BE2C (cell line): ENCODE measurements around the gene ROBO3.

ENCODE experiments used
- DNase-seq: peaks from one replicate; pipeline ENCODE4 v3.0.0-alpha.2; 2020
- H3K27me3 ChIP-seq: fragments of 250-450 bp; sonication (Bioruptor Pico); 2 replicates; pipeline ENCODE4 v1.5.1; 2020; ENCODE audit warnings: mild to moderate bottlenecking
- H3K36me3 ChIP-seq: fragments of 250-450 bp; sonication (Bioruptor Pico); 2 replicates; pipeline ENCODE4 v1.5.1; 2020; ENCODE audit warnings: mild to moderate bottlenecking
- H3K4me1 ChIP-seq: fragments of 250-450 bp; sonication (Bioruptor Pico); 2 replicates; pipeline ENCODE4 v1.5.1; 2020
- H3K4me3 ChIP-seq: 2 replicates; pipeline ENCODE4 v1.5.1; 2011; ENCODE audit warnings: low read depth, low read length
- H3K9me3 ChIP-seq: fragments of 250-450 bp; sonication (Bioruptor Pico); 2 replicates; pipeline ENCODE4 v1.5.1; 2020
- TF ChIP-seq, protein P1 (sequence below): IDR thresholded peaks from 2 replicates; pipeline ENCODE4 v1.5.1; 2012; ENCODE audit warnings: mild to moderate bottlenecking, low read depth, low read length

ROBO3 gene

DNA sequence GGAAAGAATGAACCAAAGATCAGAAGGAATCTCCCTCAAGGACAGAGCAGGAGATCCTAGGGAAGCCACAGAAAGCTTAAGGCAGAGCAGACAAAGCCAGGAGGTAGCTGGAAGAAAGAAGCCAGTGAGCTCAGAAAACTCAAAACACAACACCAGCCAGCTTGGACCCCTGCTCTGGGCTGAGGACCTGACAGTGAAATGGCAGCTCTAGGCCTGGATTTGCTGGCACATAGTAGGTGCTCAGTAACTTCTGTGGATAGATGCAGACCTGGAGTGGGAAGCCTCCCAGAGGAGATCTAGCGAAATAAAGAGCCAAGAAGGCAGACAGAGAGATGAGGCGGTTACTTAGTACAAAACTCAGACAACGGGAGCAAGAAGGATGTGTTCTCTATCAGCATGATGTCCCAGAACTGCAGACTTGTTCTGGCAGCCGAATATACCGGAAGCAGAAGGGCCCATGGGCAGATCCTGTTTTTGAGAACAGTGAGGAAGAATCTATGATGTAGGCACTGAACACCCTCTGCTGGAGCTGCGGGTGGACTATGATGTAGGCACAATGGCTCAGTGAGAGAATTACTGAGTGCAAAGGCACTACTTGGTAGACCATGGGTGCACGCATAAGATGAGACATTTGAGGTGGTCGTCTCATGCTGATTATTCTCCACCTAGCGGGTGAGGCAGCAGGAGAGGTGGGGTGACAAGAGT lies 27.7 kb downstream of the ROBO3 start:
- Histone ChIP-seq H3K9me3 (no peaks in the 10 kb centered on the region), H3K4me1 (peaks cover 11% of the 10 kb centered on the region), H3K4me3 (no peak overlapping the region), H3K27me3 (no peaks in the 10 kb centered on the region), H3K36me3 (no peaks in the 10 kb centered on the region)
- DNase-seq, result no peak
- TF ChIP-seq, protein P1, sequence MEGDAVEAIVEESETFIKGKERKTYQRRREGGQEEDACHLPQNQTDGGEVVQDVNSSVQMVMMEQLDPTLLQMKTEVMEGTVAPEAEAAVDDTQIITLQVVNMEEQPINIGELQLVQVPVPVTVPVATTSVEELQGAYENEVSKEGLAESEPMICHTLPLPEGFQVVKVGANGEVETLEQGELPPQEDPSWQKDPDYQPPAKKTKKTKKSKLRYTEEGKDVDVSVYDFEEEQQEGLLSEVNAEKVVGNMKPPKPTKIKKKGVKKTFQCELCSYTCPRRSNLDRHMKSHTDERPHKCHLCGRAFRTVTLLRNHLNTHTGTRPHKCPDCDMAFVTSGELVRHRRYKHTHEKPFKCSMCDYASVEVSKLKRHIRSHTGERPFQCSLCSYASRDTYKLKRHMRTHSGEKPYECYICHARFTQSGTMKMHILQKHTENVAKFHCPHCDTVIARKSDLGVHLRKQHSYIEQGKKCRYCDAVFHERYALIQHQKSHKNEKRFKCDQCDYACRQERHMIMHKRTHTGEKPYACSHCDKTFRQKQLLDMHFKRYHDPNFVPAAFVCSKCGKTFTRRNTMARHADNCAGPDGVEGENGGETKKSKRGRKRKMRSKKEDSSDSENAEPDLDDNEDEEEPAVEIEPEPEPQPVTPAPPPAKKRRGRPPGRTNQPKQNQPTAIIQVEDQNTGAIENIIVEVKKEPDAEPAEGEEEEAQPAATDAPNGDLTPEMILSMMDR, result no peak

GRCh38 chr11:124893781-124894401 lies 28.7 kb downstream of the ROBO3 start:
- no peaks in the 10 kb centered on the region for H3K9me3 ChIP-seq
- peaks cover 11% of the 10 kb centered on the region for H3K4me1 ChIP-seq
- no peaks in the 10 kb centered on the region for H3K27me3 ChIP-seq
- H3K4me3 ChIP-seq, result no peak overlapping the region
- TF ChIP-seq, protein P1, result no peak
- H3K36me3 ChIP-seq, result no peaks in the 10 kb centered on the region
- no peak for DNase-seq

- no peak overlapping the region for H3K4me3 ChIP-seq
- DNase-seq, result no peak
- H3K27me3 ChIP-seq, result peaks cover under 1% of the 10 kb centered on the region
- no peaks in the 10 kb centered on the region for H3K36me3 ChIP-seq
- peaks cover 11% of the 10 kb centered on the region for H3K4me1 ChIP-seq
- H3K9me3 ChIP-seq, result no peaks in the 10 kb centered on the region
- TF ChIP-seq, protein P1, result no peak
Measured at GRCh38 chr11:124894606-124895430, 29.6 kb downstream of the ROBO3 start.

DNA sequence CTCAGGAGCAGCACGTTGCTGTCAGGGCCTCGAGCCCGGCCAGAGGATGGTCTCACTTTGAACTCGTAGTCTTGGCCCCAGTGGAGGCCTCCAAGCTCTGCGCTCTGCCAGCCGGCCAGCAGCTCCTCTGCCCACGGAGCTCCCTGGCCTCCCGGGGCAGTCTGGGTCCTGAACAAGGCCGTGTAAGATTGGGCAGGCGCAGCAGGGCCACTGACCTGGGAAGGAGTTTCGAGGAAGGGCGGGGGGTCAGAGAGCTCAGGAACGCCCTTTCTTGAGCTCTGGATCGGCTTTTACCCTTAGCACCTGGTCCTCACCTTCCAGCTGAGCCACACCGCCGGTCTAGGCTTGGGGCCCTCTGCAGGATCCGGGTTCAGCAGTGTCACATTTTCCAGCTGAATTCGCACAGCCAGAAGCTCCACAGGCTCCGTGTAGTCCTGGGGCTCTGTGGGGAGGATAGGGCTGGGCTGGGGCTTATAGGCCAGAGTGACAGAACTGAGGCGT lies 30.3 kb downstream of the ROBO3 start:
- no peak overlapping the region for H3K4me3 ChIP-seq
- H3K4me1 ChIP-seq, result peaks cover 11% of the 10 kb centered on the region
- H3K9me3 ChIP-seq, result no peaks in the 10 kb centered on the region
- no peaks in the 10 kb centered on the region for H3K36me3 ChIP-seq
- TF ChIP-seq, protein P1, result no peak
- no peak for DNase-seq
- H3K27me3 ChIP-seq, result peaks cover 6% of the 10 kb centered on the region

- no peak for DNase-seq
- H3K9me3 ChIP-seq, result no peaks in the 10 kb centered on the region
- H3K4me3 ChIP-seq, result no peak overlapping the region
- peaks cover 6% of the 10 kb centered on the region for H3K4me1 ChIP-seq
- TF ChIP-seq, protein P1, result no peak
- no peaks in the 10 kb centered on the region for H3K36me3 ChIP-seq
- H3K27me3 ChIP-seq, result peaks cover 13% of the 10 kb centered on the region
Measured at GRCh38 chr11:124896071-124896750, 31.0 kb downstream of the ROBO3 start.
